SK-N-MC (cell line): ENCODE measurements around the gene PRCP.
"Not testable (repeated sequence)": the region's sequence is repeated elsewhere in the genome, so short reads cannot be mapped to it uniquely, and the experiment has no call there.

Source experiments
- DNase-seq: peaks from one replicate; pipeline ENCODE4 v3.0.0-alpha.2; 2011; ENCODE audit warnings: low read depth, low spot score
- H3K27ac ChIP-seq: fragments of 200-600 bp; sonication (generic); 2 replicates; pipeline ENCODE4 v1.5.1; 2016; ENCODE audit warnings: mixed run types
- H3K36me3 ChIP-seq: fragments of 200-600 bp; sonication (generic); 2 replicates; pipeline ENCODE4 v1.6.1; 2017; ENCODE audit warnings: antibody characterized with exemption, low read length, mixed read lengths; ENCODE audit not compliant: insufficient read depth
- H3K4me3 ChIP-seq: fragments of 200-600 bp; sonication (generic); 2 replicates; pipeline ENCODE4 v1.5.1; 2016
- H3K9ac ChIP-seq: fragments of 200-600 bp; sonication (generic); 2 replicates; pipeline ENCODE4 v1.8.0; 2017; ENCODE audit warnings: mixed run types, mixed read lengths; ENCODE audit not compliant: insufficient read length
- H3K9me3 ChIP-seq: fragments of 200-600 bp; sonication (generic); 2 replicates; pipeline ENCODE4 v1.6.1; 2017; ENCODE audit warnings: low read depth, mild to moderate bottlenecking, antibody characterized with exemption, low read length, moderate library complexity, mixed read lengths
- EZH2 ChIP-seq: fragments of 200-600 bp; sonication (generic); IDR thresholded peaks from one replicate; pipeline ENCODE4 v1.6.1; 2017; ENCODE audit warnings: antibody characterized with exemption
- FOXP2 ChIP-seq: optimal IDR thresholded peaks from 2 replicates; pipeline ENCODE3; 2011; ENCODE audit warnings: mild to moderate bottlenecking, moderate library complexity; ENCODE audit not compliant: insufficient read depth; ENCODE audit errors: extremely low read length, control extremely low read depth
- POLR2AphosphoS5 ChIP-seq: IDR thresholded peaks from 2 replicates; pipeline ENCODE4 v1.6.1; 2012; ENCODE audit warnings: mild to moderate bottlenecking, low read depth, low read length, borderline replicate concordance

PRCP gene

GRCh38 chr11:82857145-82857544, 43.1 kb downstream of the PRCP start:
- Histone ChIP-seq H3K4me3 (no peak overlapping the region), H3K36me3 (peaks cover 4% of the 10 kb centered on the region; the same call in 1 of the 2 replicates), H3K9ac (no peak overlapping the region), H3K9me3 (0 out of 2 replicates have a peak, but pooled peaks cover 7% of the 10 kb centered on the region), H3K27ac (no peak overlapping the region)
- DNase-seq: no peak
- TF ChIP-seq EZH2 (no peak), POLR2AphosphoS5 (no peak), FOXP2 (no peak)

- no peak overlapping the region for H3K27ac ChIP-seq
- 0 out of 2 replicates have a peak, but pooled peaks cover 7% of the 10 kb centered on the region for H3K9me3 ChIP-seq
- no peak for DNase-seq
- H3K4me3 ChIP-seq: no peak overlapping the region
- H3K9ac ChIP-seq: no peak overlapping the region
- H3K36me3 ChIP-seq: peaks cover 4% of the 10 kb centered on the region; the same call in 1 of the 2 replicates
- TF ChIP-seq EZH2 (no peak), FOXP2 (no peak), POLR2AphosphoS5 (no peak)
These were observed 44.6 kb downstream of the PRCP start for GRCh38 chr11:82855616-82856015.

GRCh38 chr11:82854916-82855315, 45.3 kb downstream of the PRCP start:
- not testable (repeated sequence) for H3K9me3 ChIP-seq, H3K36me3 ChIP-seq, H3K4me3 ChIP-seq, DNase-seq, H3K27ac ChIP-seq, H3K9ac ChIP-seq

- TF ChIP-seq EZH2 (no peak), FOXP2 (no peak), POLR2AphosphoS5 (no peak)
- H3K9ac ChIP-seq: no peak overlapping the region
- DNase-seq: no peak
- H3K4me3 ChIP-seq: no peak overlapping the region
- 0 out of 2 replicates have a peak, but pooled peaks cover 7% of the 10 kb centered on the region for H3K9me3 ChIP-seq
- peaks cover 4% of the 10 kb centered on the region; the same call in 1 of the 2 replicates for H3K36me3 ChIP-seq
- H3K27ac ChIP-seq: no peak overlapping the region
These were observed 46.0 kb downstream of the PRCP start for GRCh38 chr11:82854242-82854641.

- no peaks in the 10 kb centered on the region; the same call in 1 of the 2 replicates for H3K36me3 ChIP-seq
- TF ChIP-seq FOXP2 (no peak), POLR2AphosphoS5 (no peak), EZH2 (no peak)
- no peak overlapping the region for H3K9ac ChIP-seq
- H3K4me3 ChIP-seq: no peak overlapping the region
- no peak for DNase-seq
- H3K9me3 ChIP-seq: 0 out of 2 replicates have a peak, but pooled peaks cover 1% of the 10 kb centered on the region
- H3K27ac ChIP-seq: no peak overlapping the region
These were observed 51.4 kb downstream of the PRCP start for GRCh38 chr11:82848829-82849228.

GRCh38 chr11:82845356-82846353, 54.6 kb downstream of the PRCP start:
- TF ChIP-seq FOXP2 (no peak), POLR2AphosphoS5 (no peak), EZH2 (no peak)
- no peak for DNase-seq
- Histone ChIP-seq H3K36me3 (no peaks in the 10 kb centered on the region; the same call in 1 of the 2 replicates), H3K9ac (no peak overlapping the region), H3K9me3 (no peaks in the 10 kb centered on the region), H3K4me3 (no peak overlapping the region), H3K27ac (no peak overlapping the region)

- Histone ChIP-seq H3K4me3 (no peak overlapping the region), H3K9me3 (no peaks in the 10 kb centered on the region), H3K9ac (no peak overlapping the region), H3K27ac (no peak overlapping the region), H3K36me3 (peaks cover 9% of the 10 kb centered on the region; the same call in 1 of the 2 replicates)
- no peak for TF ChIP-seq FOXP2
- TF ChIP-seq EZH2: no peak
- TF ChIP-seq POLR2AphosphoS5: no peak
- DNase-seq: no peak
These were observed 57.0 kb downstream of the PRCP start for GRCh38 chr11:82843057-82843795.

GRCh38 chr11:82842019-82842418, 58.2 kb downstream of the PRCP start:
- TF ChIP-seq FOXP2 (no peak), POLR2AphosphoS5 (no peak), EZH2 (no peak)

More at GRCh38 chr11:82842019-82842418, 58.2 kb downstream of the PRCP start:
- no peak for DNase-seq
- H3K4me3 ChIP-seq: no peak overlapping the region
- H3K9me3 ChIP-seq: no peaks in the 10 kb centered on the region
- H3K36me3 ChIP-seq: peaks cover 17% of the 10 kb centered on the region; the same call in 1 of the 2 replicates
- H3K27ac ChIP-seq: no peak overlapping the region
- H3K9ac ChIP-seq: no peak overlapping the region
